ENCODE measurements around the gene KRTAP3-1. TPM values are rescaled to one million over a fixed set of nuclear protein-coding genes. Genes with fewer than 3 reads are reported as not detected.
"Not testable (repeated sequence)": the region's sequence is repeated elsewhere in the genome, so short reads cannot be mapped to it uniquely, and the experiment has no call there.

Gene KRTAP3-1
- total RNA-seq (2014; rRNA removed; shearing (Covaris generic)), result not detected in 2 replicates

GRCh38 chr17:41008811-41009210 lies at the start of gene KRTAP3-1:
KRTAP3-1 (minus strand) TSS chr17:41009128; CDS start chr17:41009074, 54 bp downstream.
- no peaks in the 10 kb centered on the region for H3K9me3 ChIP-seq (replicated peaks)
- H3K27me3 ChIP-seq (replicated peaks), result no peaks in the 10 kb centered on the region
- DNase-seq (ENCODE audit: low read depth in 1 of 2, low spot score in 2 of 2), result no peak

GRCh38 chr17:41057547-41057946 lies 48.6 kb upstream of the KRTAP3-1 start:
- H3K9me3 ChIP-seq (replicated peaks), result peaks cover 6% of the 10 kb centered on the region; the same call in 1 of the 2 replicates
- H3K4me1 ChIP-seq (replicated peaks), result peaks cover 47% of the 10 kb centered on the region
- no peak for DNase-seq (ENCODE audit: low read depth in 1 of 2, low spot score in 2 of 2)
- no peaks in the 10 kb centered on the region for H3K36me3 ChIP-seq
- H3K27me3 ChIP-seq (replicated peaks), result no peaks in the 10 kb centered on the region
- no peak overlapping the region for H3K4me3 ChIP-seq
- no peak overlapping the region for H3K27ac ChIP-seq

More at GRCh38 chr17:41008811-41009210, at the start of gene KRTAP3-1:
- Histone ChIP-seq H3K27ac (no peak within 1 kb of the TSS), H3K4me3 (no peak within 1 kb of the TSS), H3K36me3 (no peaks in the 10 kb centered on the region), H3K4me1 (replicated peaks) (no peaks in the 10 kb centered on the region)

GRCh38 chr17:41055130-41055529 lies 46.2 kb upstream of the KRTAP3-1 start, which contains the start of gene KRTAP2-2:
KRTAP2-2 (minus strand) TSS chr17:41055230; CDS start chr17:41055211, 19 bp downstream.
- not testable (repeated sequence) for DNase-seq (ENCODE audit: low read depth in 1 of 2, low spot score in 2 of 2); H3K36me3 ChIP-seq; H3K9me3 ChIP-seq (replicated peaks); H3K27me3 ChIP-seq (replicated peaks); H3K4me3 ChIP-seq; H3K27ac ChIP-seq
- H3K4me1 ChIP-seq (replicated peaks), result peaks cover 28% of the 10 kb centered on the region

GRCh38 chr17:41054556-41054955 lies 45.6 kb upstream of the KRTAP3-1 start:
- H3K4me3 ChIP-seq; H3K9me3 ChIP-seq (replicated peaks): not testable (repeated sequence)
- peaks cover 22% of the 10 kb centered on the region for H3K4me1 ChIP-seq (replicated peaks)

GRCh38 chr17:41054025-41054424 lies 45.1 kb upstream of the KRTAP3-1 start:
- H3K4me3 ChIP-seq, result no peak overlapping the region
- H3K27ac ChIP-seq, result no peak overlapping the region
- H3K4me1 ChIP-seq (replicated peaks), result peaks cover 21% of the 10 kb centered on the region
- no peaks in the 10 kb centered on the region for H3K36me3 ChIP-seq
- DNase-seq (ENCODE audit: low read depth in 1 of 2, low spot score in 2 of 2), result no peak
- H3K9me3 ChIP-seq (replicated peaks), result no peaks in the 10 kb centered on the region
- H3K27me3 ChIP-seq (replicated peaks), result no peaks in the 10 kb centered on the region

More at GRCh38 chr17:41054556-41054955, 45.6 kb upstream of the KRTAP3-1 start:
- H3K36me3 ChIP-seq; DNase-seq (ENCODE audit: low read depth in 1 of 2, low spot score in 2 of 2); H3K27me3 ChIP-seq (replicated peaks); H3K27ac ChIP-seq: not testable (repeated sequence)

GRCh38 chr17:41052566-41052965 lies 43.6 kb upstream of the KRTAP3-1 start:
- H3K27ac ChIP-seq, result no peak overlapping the region
- H3K27me3 ChIP-seq (replicated peaks), result no peaks in the 10 kb centered on the region
- H3K36me3 ChIP-seq, result no peaks in the 10 kb centered on the region
- no peaks in the 10 kb centered on the region for H3K9me3 ChIP-seq (replicated peaks)
- H3K4me1 ChIP-seq (replicated peaks), result peaks cover 25% of the 10 kb centered on the region
- no peak overlapping the region for H3K4me3 ChIP-seq
- DNase-seq (ENCODE audit: low read depth in 1 of 2, low spot score in 2 of 2), result no peak

GRCh38 chr17:41049110-41049509 lies 40.2 kb upstream of the KRTAP3-1 start:
- Histone ChIP-seq H3K27ac (peak overlapping the region; percentile 90), H3K36me3 (no peaks in the 10 kb centered on the region), H3K9me3 (replicated peaks) (no peaks in the 10 kb centered on the region), H3K4me3 (no peak overlapping the region), H3K27me3 (replicated peaks) (no peaks in the 10 kb centered on the region), H3K4me1 (replicated peaks) (peaks cover 25% of the 10 kb centered on the region)
- DNase-seq (ENCODE audit: low read depth in 1 of 2, low spot score in 2 of 2), result peak; percentile 51 to 69

- Histone ChIP-seq H3K4me1 (replicated peaks) (peaks cover 25% of the 10 kb centered on the region), H3K27me3 (replicated peaks) (no peaks in the 10 kb centered on the region), H3K9me3 (replicated peaks) (no peaks in the 10 kb centered on the region), H3K4me3 (no peak overlapping the region), H3K27ac (peak overlapping the region; percentile 90), H3K36me3 (no peaks in the 10 kb centered on the region)
- DNase-seq (ENCODE audit: low read depth in 1 of 2, low spot score in 2 of 2), result peak; percentile 48 to 67
Observed at GRCh38 chr17:41048441-41048840, 39.5 kb upstream of the KRTAP3-1 start.

- H3K36me3 ChIP-seq; H3K4me3 ChIP-seq; DNase-seq (ENCODE audit: low read depth in 1 of 2, low spot score in 2 of 2); H3K27me3 ChIP-seq (replicated peaks); H3K9me3 ChIP-seq (replicated peaks): not testable (repeated sequence)
- H3K4me1 ChIP-seq (replicated peaks), result peaks cover 16% of the 10 kb centered on the region
- peak within 1 kb of the TSS; percentile 90 for H3K27ac ChIP-seq
Observed at GRCh38 chr17:41046735-41047465, 38.0 kb upstream of the KRTAP3-1 start, which contains the start of gene KRTAP2-1. KRTAP2-1 (minus strand) TSS chr17:41047316; CDS start chr17:41047267, 49 bp downstream.

- no peaks in the 10 kb centered on the region for H3K9me3 ChIP-seq (replicated peaks)
- H3K36me3 ChIP-seq, result no peaks in the 10 kb centered on the region
- no peak for DNase-seq (ENCODE audit: low read depth in 1 of 2, low spot score in 2 of 2)
- H3K4me3 ChIP-seq, result no peak overlapping the region
- H3K4me1 ChIP-seq (replicated peaks), result peaks cover 3% of the 10 kb centered on the region
- no peak overlapping the region for H3K27ac ChIP-seq
- H3K27me3 ChIP-seq (replicated peaks), result no peaks in the 10 kb centered on the region
Observed at GRCh38 chr17:41042953-41043352, 34.0 kb upstream of the KRTAP3-1 start.

- not testable (repeated sequence) for H3K36me3 ChIP-seq; H3K4me1 ChIP-seq (replicated peaks); H3K9me3 ChIP-seq (replicated peaks); H3K4me3 ChIP-seq; DNase-seq (ENCODE audit: low read depth in 1 of 2, low spot score in 2 of 2); H3K27ac ChIP-seq; H3K27me3 ChIP-seq (replicated peaks)
Observed at GRCh38 chr17:41040783-41041571, 32.0 kb upstream of the KRTAP3-1 start, which contains the start of gene KRTAP1-1. KRTAP1-1 (minus strand) TSS chr17:41041450; CDS start chr17:41041397, 53 bp downstream.

GRCh38 chr17:41037853-41038350 lies 29.0 kb upstream of the KRTAP3-1 start:
- no peaks in the 10 kb centered on the region for H3K36me3 ChIP-seq
- H3K9me3 ChIP-seq (replicated peaks), result no peaks in the 10 kb centered on the region
- no peak overlapping the region for H3K4me3 ChIP-seq
- no peaks in the 10 kb centered on the region for H3K4me1 ChIP-seq (replicated peaks)
- H3K27ac ChIP-seq, result no peak overlapping the region
- no peak for DNase-seq (ENCODE audit: low read depth in 1 of 2, low spot score in 2 of 2)
- H3K27me3 ChIP-seq (replicated peaks), result no peaks in the 10 kb centered on the region

GRCh38 chr17:41034346-41034935 lies 25.5 kb upstream of the KRTAP3-1 start, which contains the start of gene KRTAP1-3:
KRTAP1-3 (minus strand) TSS chr17:41034874; CDS start chr17:41034821, 53 bp downstream.
- not testable (repeated sequence) for H3K27me3 ChIP-seq (replicated peaks); H3K9me3 ChIP-seq (replicated peaks); H3K4me3 ChIP-seq; H3K4me1 ChIP-seq (replicated peaks); DNase-seq (ENCODE audit: low read depth in 1 of 2, low spot score in 2 of 2); H3K27ac ChIP-seq; H3K36me3 ChIP-seq
